Loucy (cell line): ENCODE data around the gene PRKACB.

Experiments
- H2AFZ ChIP-seq: fragments of 200-600 bp; sonication (generic); 2 replicates; pipeline ENCODE4 v1.6.0; 2016; ENCODE audit warnings: antibody characterized with exemption, mild to moderate bottlenecking, low read length, moderate library complexity
- H3F3A ChIP-seq: fragments of 200-600 bp; 2 replicates; pipeline ENCODE4 v1.6.0; 2016; ENCODE audit warnings: antibody characterized with exemption, low read depth, mild to moderate bottlenecking
- H3K27me3 ChIP-seq: fragments of 200-600 bp; sonication (generic); 2 replicates; pipeline ENCODE4 v1.6.1; 2014; ENCODE audit warnings: low read length, mild to moderate bottlenecking; ENCODE audit not compliant: insufficient read depth, poor library complexity, severe bottlenecking
- H3K36me3 ChIP-seq: fragments of 200-600 bp; sonication (generic); 2 replicates; pipeline ENCODE4 v1.6.1; 2016; ENCODE audit warnings: low read length; ENCODE audit not compliant: insufficient read depth
- H3K4me1 ChIP-seq: fragments of 200-600 bp; sonication (generic); 2 replicates; pipeline ENCODE4 v1.5.1; 2014; ENCODE audit warnings: low read length, mild to moderate bottlenecking; ENCODE audit not compliant: insufficient read depth, poor library complexity, severe bottlenecking
- H3K4me2 ChIP-seq: fragments of 200-600 bp; sonication (generic); 2 replicates; pipeline ENCODE4 v1.6.0; 2014; ENCODE audit warnings: antibody characterized with exemption, low read length, low read depth, mild to moderate bottlenecking; ENCODE audit not compliant: poor library complexity, severe bottlenecking
- H3K4me3 ChIP-seq: fragments of 200-600 bp; sonication (generic); 2 replicates; pipeline ENCODE4 v1.5.1; 2014; ENCODE audit warnings: low read length, mild to moderate bottlenecking, mixed read lengths; ENCODE audit not compliant: poor library complexity, severe bottlenecking
- H3K79me2 ChIP-seq: fragments of 200-600 bp; sonication (generic); 2 replicates; pipeline ENCODE4 v1.6.1; 2014; ENCODE audit warnings: low read length; ENCODE audit not compliant: insufficient read depth
- H3K9ac ChIP-seq: fragments of 200-600 bp; sonication (generic); 2 replicates; pipeline ENCODE4 v1.6.0; 2014; ENCODE audit warnings: mild to moderate bottlenecking, low read depth, low read length, moderate library complexity; ENCODE audit not compliant: poor library complexity, severe bottlenecking
- H3K9me2 ChIP-seq: fragments of 200-600 bp; sonication (generic); replicated peaks from 2 replicates; pipeline ENCODE4 v1.6.1; 2016; ENCODE audit warnings: low read depth, low read length, mixed read lengths
- H3K9me3 ChIP-seq: fragments of 200-600 bp; sonication (generic); 2 replicates; pipeline ENCODE4 v1.6.1; 2014; ENCODE audit warnings: mild to moderate bottlenecking, antibody characterized with exemption, low read length, low read depth; ENCODE audit not compliant: insufficient read depth
- H4K20me1 ChIP-seq: fragments of 200-600 bp; sonication (generic); 2 replicates; pipeline ENCODE4 v1.6.0; 2014; ENCODE audit warnings: antibody characterized with exemption, low read length, mild to moderate bottlenecking; ENCODE audit not compliant: insufficient read depth, poor library complexity, severe bottlenecking
- CTCF ChIP-seq: fragments of 200-600 bp; sonication (generic); conservative IDR thresholded peaks from 2 replicates; pipeline ENCODE4 v1.5.1; 2014; ENCODE audit warnings: mild to moderate bottlenecking, antibody characterized with exemption, low read length
- EZH2phosphoT487 ChIP-seq: fragments of 200-600 bp; IDR thresholded peaks from 2 replicates; pipeline ENCODE4 v1.6.1; 2018; ENCODE audit warnings: antibody characterized with exemption, mild to moderate bottlenecking, moderate library complexity, borderline replicate concordance

PRKACB gene

GRCh38 chr1:84253036-84253435, 109.0 kb downstream of the PRKACB start:
- H3K27me3 ChIP-seq, result no peaks in the 10 kb centered on the region
- no peaks in the 10 kb centered on the region for H3K9me2 ChIP-seq
- no peak overlapping the region for H2AFZ ChIP-seq
- no peaks in the 10 kb centered on the region for H4K20me1 ChIP-seq
- H3K9me3 ChIP-seq, result peaks cover 6% of the 10 kb centered on the region; the same call in 1 of the 2 replicates
- H3F3A ChIP-seq, result no peaks in the 10 kb centered on the region
- H3K4me3 ChIP-seq, result no peak overlapping the region
- H3K79me2 ChIP-seq, result no peaks in the 10 kb centered on the region
- no peaks in the 10 kb centered on the region for H3K4me1 ChIP-seq
- no peak overlapping the region for H3K9ac ChIP-seq
- no peaks in the 10 kb centered on the region for H3K36me3 ChIP-seq
- H3K4me2 ChIP-seq, result no peak overlapping the region
- TF ChIP-seq CTCF, result no peak
- no peak for TF ChIP-seq EZH2phosphoT487

GRCh38 chr1:84253891-84254290, 109.8 kb downstream of the PRKACB start:
- H3K9ac ChIP-seq, result no peak overlapping the region
- no peaks in the 10 kb centered on the region for H3K36me3 ChIP-seq
- TF ChIP-seq CTCF (no peak), EZH2phosphoT487 (no peak)
- no peaks in the 10 kb centered on the region for H3K79me2 ChIP-seq
- no peaks in the 10 kb centered on the region for H3F3A ChIP-seq
- no peaks in the 10 kb centered on the region for H3K27me3 ChIP-seq
- peaks cover 6% of the 10 kb centered on the region; the same call in 1 of the 2 replicates for H3K9me3 ChIP-seq
- no peak overlapping the region for H2AFZ ChIP-seq
- H3K4me3 ChIP-seq, result no peak overlapping the region
- H4K20me1 ChIP-seq, result no peaks in the 10 kb centered on the region
- H3K4me1 ChIP-seq, result no peaks in the 10 kb centered on the region
- H3K4me2 ChIP-seq, result no peak overlapping the region
- H3K9me2 ChIP-seq, result no peaks in the 10 kb centered on the region

GRCh38 chr1:84254703-84255238, 110.7 kb downstream of the PRKACB start:
- H3K36me3 ChIP-seq, result no peaks in the 10 kb centered on the region
- no peaks in the 10 kb centered on the region for H3K4me1 ChIP-seq
- H3K27me3 ChIP-seq, result no peaks in the 10 kb centered on the region
- no peaks in the 10 kb centered on the region for H3F3A ChIP-seq
- H3K79me2 ChIP-seq, result no peaks in the 10 kb centered on the region
- peaks cover 6% of the 10 kb centered on the region; the same call in 1 of the 2 replicates for H3K9me3 ChIP-seq
- no peak overlapping the region for H3K4me3 ChIP-seq
- TF ChIP-seq CTCF (no peak), EZH2phosphoT487 (no peak)
- no peak overlapping the region for H2AFZ ChIP-seq
- H4K20me1 ChIP-seq, result no peaks in the 10 kb centered on the region
- no peaks in the 10 kb centered on the region for H3K9me2 ChIP-seq
- H3K4me2 ChIP-seq, result no peak overlapping the region
- H3K9ac ChIP-seq, result no peak overlapping the region
